Mesothelial cell of epicardium (in vitro differentiated cells): ENCODE measurements around the gene PARP8. TPM values are rescaled to one million over a fixed set of nuclear protein-coding genes. Genes with fewer than 3 reads are reported as not detected.

Experiments
- DNase-seq, 2 experiments: peaks; one replicate each; pipeline ENCODE4 v3.0.0; 2021; ENCODE audit warnings: low spot score in 2 of 2; ENCODE audit not compliant: unreplicated experiment in 2 of 2
- H3K27ac Mint-ChIP-seq: 2 replicates; pipeline ENCODE4 v1.8.0; 2021; ENCODE audit warnings: mixed read lengths
- H3K27me3 Mint-ChIP-seq: 2 replicates; pipeline ENCODE4 v1.8.0; 2021; ENCODE audit warnings: low read depth, mixed read lengths
- H3K36me3 Mint-ChIP-seq: 2 replicates; pipeline ENCODE4 v1.8.0; 2021; ENCODE audit warnings: mixed read lengths
- H3K4me1 Mint-ChIP-seq: 2 replicates; pipeline ENCODE4 v1.8.0; 2021; ENCODE audit warnings: mixed read lengths
- H3K4me3 Mint-ChIP-seq: 2 replicates; pipeline ENCODE4 v1.8.0; 2021; ENCODE audit warnings: mild to moderate bottlenecking, moderate library complexity, mixed read lengths
- H3K9me3 Mint-ChIP-seq: 2 replicates; pipeline ENCODE4 v1.8.0; 2021; ENCODE audit warnings: mixed read lengths
- CTCF ChIP-seq: fragments of 200-600 bp; sonication (generic); IDR thresholded peaks from one replicate; pipeline ENCODE4 v1.5.0; 2021; ENCODE audit warnings: antibody characterized with exemption; ENCODE audit not compliant: unreplicated experiment
- total RNA-seq: library from RNA; stranded (reverse); gene quantifications from 3 replicates; pipeline ENCODE4 v1.2.1, GENCODE V29; 2021

PARP8 gene
- total RNA-seq, 1 donor from 2014 or later, result 27.5 TPM

DNA sequence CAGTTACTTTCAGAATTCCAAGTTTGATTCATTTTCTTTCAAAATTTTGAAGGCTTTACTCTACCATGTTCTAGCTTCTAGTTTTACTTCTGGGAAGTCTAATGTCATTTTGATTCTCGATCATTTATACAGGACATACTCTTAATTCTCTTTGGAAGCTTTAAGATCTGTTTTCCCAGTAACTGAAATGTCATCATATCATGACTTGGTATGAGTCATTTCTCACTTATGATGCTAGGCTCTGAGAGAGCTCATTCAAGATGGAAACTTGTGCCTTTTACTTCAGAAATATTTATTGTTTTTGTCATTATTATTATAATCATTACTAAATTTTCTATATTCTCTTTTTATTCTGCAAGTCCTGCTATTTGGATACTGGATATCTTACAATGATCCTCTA lies 222.3 kb downstream of the PARP8 start:
- Mint-ChIP-seq H3K27me3 (peaks cover 10% of the 10 kb centered on the region), H3K9me3 (peaks cover 3% of the 10 kb centered on the region), H3K27ac (no peak overlapping the region), H3K4me3 (no peak overlapping the region), H3K4me1 (peaks cover 3% of the 10 kb centered on the region), H3K36me3 (no peaks in the 10 kb centered on the region)
- TF ChIP-seq CTCF, result no peak
- DNase-seq, result no peak

DNA sequence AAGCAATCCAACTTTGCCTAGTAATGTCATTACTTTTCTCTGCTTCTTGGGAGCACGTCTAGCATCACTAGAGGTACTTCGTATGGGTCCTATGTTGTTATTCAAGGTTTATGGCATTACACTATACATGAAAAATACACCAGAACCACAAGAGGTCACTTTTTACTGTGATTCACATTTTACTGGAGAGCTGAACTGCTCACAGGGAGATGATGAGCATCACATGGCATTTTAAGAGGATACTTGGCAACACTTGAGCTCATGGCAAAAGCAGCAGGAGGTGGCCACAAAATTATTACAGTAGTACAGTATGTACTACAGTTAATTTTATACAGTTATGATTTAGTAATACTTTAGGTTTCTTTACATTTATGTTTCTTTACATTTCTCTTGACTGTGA lies 223.4 kb downstream of the PARP8 start:
- no peak overlapping the region for H3K4me3 Mint-ChIP-seq
- peaks cover 9% of the 10 kb centered on the region for H3K27me3 Mint-ChIP-seq
- no peaks in the 10 kb centered on the region for H3K36me3 Mint-ChIP-seq
- TF ChIP-seq CTCF, result no peak
- peaks cover 3% of the 10 kb centered on the region for H3K9me3 Mint-ChIP-seq
- no peak overlapping the region for H3K27ac Mint-ChIP-seq
- H3K4me1 Mint-ChIP-seq, result no peaks in the 10 kb centered on the region
- no peak for DNase-seq

Other genes starting within 250 kb of the PARP8 start
- gene EMB, start 225.3 kb upstream of the PARP8 start, total RNA-seq, result 15.7 to 18.4 TPM (median 17.7 TPM) in 3 replicates